Fibroblast of lung (primary cell): ENCODE data around the gene CSRNP3. TPM values are rescaled to one million over a fixed set of nuclear protein-coding genes. Genes with fewer than 3 reads are reported as not detected.
"Not testable (repeated sequence)": the region's sequence is repeated elsewhere in the genome, so short reads cannot be mapped to it uniquely, and the experiment has no call there.

ENCODE experiments used
- DNase-seq, 2 donors: peaks; one replicate each; pipeline versions ENCODE4 v3.0.0 to v3.0.0-alpha.2; 2010; ENCODE audit warnings: low read depth in 2 of 2
- H2AFZ ChIP-seq: 2 replicates; pipeline ENCODE4 v1.5.1; 2012; ENCODE audit warnings: low read length, control low read depth, inconsistent platforms
- H3K27ac ChIP-seq: 2 replicates; pipeline ENCODE4 v1.5.1; 2011; ENCODE audit warnings: low read length, control low read depth; ENCODE audit not compliant: insufficient read depth
- H3K27me3 ChIP-seq: 2 replicates; pipeline ENCODE4 v1.5.1; 2011; ENCODE audit warnings: mild to moderate bottlenecking, low read length; ENCODE audit not compliant: control insufficient read depth, insufficient read depth
- H3K36me3 ChIP-seq: 2 replicates; pipeline ENCODE4 v1.5.1; 2011; ENCODE audit warnings: low read length; ENCODE audit not compliant: control insufficient read depth, insufficient read depth
- H3K4me1 ChIP-seq: 2 replicates; pipeline ENCODE4 v1.5.1; 2011; ENCODE audit warnings: low read length; ENCODE audit not compliant: control insufficient read depth, insufficient read depth; ENCODE audit errors: extremely low read depth
- H3K4me2 ChIP-seq: 2 replicates; pipeline ENCODE4 v1.5.1; 2011; ENCODE audit warnings: low read length, control low read depth; ENCODE audit not compliant: insufficient read depth; ENCODE audit errors: extremely low read depth
- H3K4me3 ChIP-seq, 4 experiments: fragments of 200-600 bp in 1 of 4; sonication (generic) in 1 of 4; replicated peaks in 1 of 4; 2 replicates each; pipeline ENCODE4 v1.5.1; 2011 to 2016; ENCODE audit warnings: low read length in 4 of 4, low read depth in 3 of 4, mild to moderate bottlenecking in 3 of 4, control low read depth in 2 of 4, inconsistent platforms in 1 of 4, mixed read lengths in 1 of 4; ENCODE audit not compliant: insufficient read depth in 1 of 4; ENCODE audit errors: control extremely low read depth in 1 of 4
- H3K79me2 ChIP-seq: 2 replicates; pipeline ENCODE4 v1.5.1; 2012; ENCODE audit warnings: mild to moderate bottlenecking, low read length, inconsistent platforms; ENCODE audit not compliant: control insufficient read depth, insufficient read depth
- H3K9ac ChIP-seq: 2 replicates; pipeline ENCODE4 v1.5.1; 2011; ENCODE audit warnings: mild to moderate bottlenecking, low read length, control low read depth; ENCODE audit not compliant: insufficient read depth
- H3K9me3 ChIP-seq: 2 replicates; pipeline ENCODE4 v1.5.1; 2012; ENCODE audit warnings: low read depth, low read length; ENCODE audit not compliant: control insufficient read depth, insufficient read depth
- H4K20me1 ChIP-seq: 2 replicates; pipeline ENCODE4 v1.5.1; 2011; ENCODE audit warnings: low read length; ENCODE audit not compliant: control insufficient read depth, insufficient read depth; ENCODE audit errors: extremely low read depth
- CTCF ChIP-seq, 2 donors: IDR thresholded peaks in 1 of 2; conservative IDR thresholded peaks in 1 of 2; 1 replicate in 1 of 2; 2 replicates in 1 of 2; pipeline ENCODE4 v1.5.1; 2011 to 2012; ENCODE audit warnings: low read length in 2 of 2, control low read depth in 1 of 2, inconsistent platforms in 1 of 2, low read depth in 1 of 2, mild to moderate bottlenecking in 1 of 2
- EZH2 ChIP-seq: IDR thresholded peaks from 2 replicates; pipeline ENCODE4 v1.5.1; 2012; ENCODE audit warnings: low read length, control low read depth, mild to moderate bottlenecking; ENCODE audit errors: missing control alignments
- polyA plus RNA-seq, 2 donors: library from polyadenylated mRNA; depleted of rRNA in 1 of 2; stranded (reverse) in 1 of 2; unstranded in 1 of 2; fragments of >200 nt; gene quantifications; 2 replicates each; pipeline ENCODE4 v1.2.1, GENCODE V29; 2011 to 2012; ENCODE audit warnings: missing spikeins in 1 of 2
- total RNA-seq: library from RNA; depleted of rRNA; stranded (reverse); fragments of >200 nt; gene quantifications from 2 replicates; pipeline ENCODE4 v1.2.1, GENCODE V29; 2014

CSRNP3 gene
- total and polyA plus RNA-seq, 2 donors (not counting 1 experiment from before 2014, with no cell fraction given) = 0.66 to 1.1 TPM

- no peak overlapping the region for H3K9ac ChIP-seq
- no peaks in the 10 kb centered on the region for H3K9me3 ChIP-seq
- H4K20me1 ChIP-seq = no peaks in the 10 kb centered on the region
- no peak overlapping the region for H2AFZ ChIP-seq
- H3K4me3 ChIP-seq = no peak overlapping the region
- no peak overlapping the region for H3K4me2 ChIP-seq
- no peaks in the 10 kb centered on the region for H3K4me1 ChIP-seq
- H3K27ac ChIP-seq = no peak overlapping the region
- no peaks in the 10 kb centered on the region for H3K27me3 ChIP-seq
- H3K36me3 ChIP-seq = no peaks in the 10 kb centered on the region
- TF ChIP-seq EZH2 (no peak), CTCF (conservative IDR thresholded peaks at IDR 0.05 in 1 of 2, IDR thresholded peaks at IDR 0.05 in 1 of 2; ENCODE audit: low read depth in 1 of 2, low read length in 2 of 2) (no peak)
- H3K79me2 ChIP-seq = no peaks in the 10 kb centered on the region
- DNase-seq = no peak
Measured at GRCh38 chr2:165662720-165663119, 193.2 kb downstream of the CSRNP3 start.

DNA sequence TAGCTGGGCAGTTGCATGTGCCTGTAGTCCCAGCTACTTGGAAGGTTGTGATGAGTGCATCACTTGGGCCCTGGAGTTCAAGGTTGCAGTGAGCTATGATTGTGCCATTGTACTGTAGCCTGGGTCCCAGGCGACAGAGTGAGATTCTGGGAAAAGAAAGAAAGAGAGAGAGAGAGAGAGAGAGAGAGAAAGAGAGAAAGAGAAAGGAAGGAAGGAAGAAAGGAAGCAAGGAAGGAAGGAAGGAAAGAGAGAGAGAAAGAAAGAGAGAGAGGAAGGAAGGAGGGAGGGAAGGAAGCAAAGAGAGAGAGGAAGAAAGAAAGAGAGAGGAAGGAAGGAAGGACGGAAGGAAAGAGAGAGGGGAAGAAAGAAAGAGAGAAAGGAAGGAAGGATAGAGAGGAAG lies 196.1 kb downstream of the CSRNP3 start:
- Histone ChIP-seq H3K9ac (no peak overlapping the region), H3K79me2 (no peaks in the 10 kb centered on the region), H3K36me3 (no peaks in the 10 kb centered on the region), H3K9me3 (no peaks in the 10 kb centered on the region), H3K27ac (no peak overlapping the region), H3K4me1 (no peaks in the 10 kb centered on the region), H3K4me2 (no peak overlapping the region), H3K27me3 (no peaks in the 10 kb centered on the region), H4K20me1 (no peaks in the 10 kb centered on the region), H2AFZ (no peak overlapping the region), H3K4me3 (no peak overlapping the region)
- TF ChIP-seq EZH2 = no peak
- TF ChIP-seq CTCF (conservative IDR thresholded peaks at IDR 0.05 in 1 of 2, IDR thresholded peaks at IDR 0.05 in 1 of 2; ENCODE audit: low read depth in 1 of 2, low read length in 2 of 2) = no peak
- DNase-seq = no peak

- not testable (repeated sequence) for H3K4me3 ChIP-seq, H4K20me1 ChIP-seq, H3K79me2 ChIP-seq, H3K27ac ChIP-seq, H3K27me3 ChIP-seq, H3K9me3 ChIP-seq, H3K36me3 ChIP-seq, H3K4me2 ChIP-seq, H3K9ac ChIP-seq, H2AFZ ChIP-seq, DNase-seq, H3K4me1 ChIP-seq
Measured at GRCh38 chr2:165666073-165666472, 196.6 kb downstream of the CSRNP3 start.
